Neural progenitor cell (in vitro differentiated cells): ENCODE data around the gene MYO1B. TPM values are rescaled to one million over a fixed set of nuclear protein-coding genes. Genes with fewer than 3 reads are reported as not detected.

ENCODE experiments used
- DNase-seq: peaks from one replicate; pipeline ENCODE4 v3.0.0-alpha.2; 2016; ENCODE audit warnings: low spot score
- H2AFZ ChIP-seq: fragments of 200-600 bp; sonication (generic); replicated peaks from 2 replicates; pipeline ENCODE4 v1.6.1; 2016; ENCODE audit warnings: antibody characterized with exemption
- H3F3A ChIP-seq: fragments of 200-600 bp; sonication (generic); 2 replicates; pipeline ENCODE4 v1.6.1; 2016; ENCODE audit warnings: antibody characterized with exemption, low read depth
- H3K27ac ChIP-seq: fragments of 200-600 bp; sonication (generic); 2 replicates; pipeline ENCODE4 v1.5.1; 2016; ENCODE audit warnings: mild to moderate bottlenecking
- H3K27me3 ChIP-seq: fragments of 200-600 bp; sonication (generic); 2 replicates; pipeline ENCODE4 v1.6.1; 2016; ENCODE audit warnings: mild to moderate bottlenecking, moderate library complexity
- H3K36me3 ChIP-seq: fragments of 200-600 bp; sonication (generic); 2 replicates; pipeline ENCODE4 v1.5.1; 2016
- H3K4me1 ChIP-seq: fragments of 200-600 bp; sonication (generic); 2 replicates; pipeline ENCODE4 v1.6.1; 2016; ENCODE audit warnings: mixed run types
- H3K4me2 ChIP-seq: fragments of 200-600 bp; sonication (generic); 2 replicates; pipeline ENCODE4 v1.6.1; 2016
- H3K4me3 ChIP-seq: fragments of 200-600 bp; sonication (generic); 2 replicates; pipeline ENCODE4 v1.5.1; 2016
- H3K79me2 ChIP-seq: fragments of 200-600 bp; sonication (generic); 2 replicates; pipeline ENCODE4 v1.6.1; 2016; ENCODE audit warnings: low read depth
- H3K9ac ChIP-seq: fragments of 200-600 bp; sonication (generic); 2 replicates; pipeline ENCODE4 v1.6.1; 2016
- H3K9me3 ChIP-seq: fragments of 200-600 bp; sonication (generic); 2 replicates; pipeline ENCODE4 v1.5.1; 2016; ENCODE audit warnings: low read depth
- H4K20me1 ChIP-seq: fragments of 200-600 bp; sonication (generic); 2 replicates; pipeline ENCODE4 v1.6.1; 2016; ENCODE audit warnings: low read depth
- H3K27ac Mint-ChIP-seq: 3 replicates; pipeline ENCODE4 v1.8.0; 2021; ENCODE audit warnings: mixed read lengths
- H3K27me3 Mint-ChIP-seq: 2 replicates; pipeline ENCODE4 v1.8.0; 2022; ENCODE audit warnings: low read depth, mild to moderate bottlenecking, inconsistent platforms, moderate library complexity, mixed read lengths; ENCODE audit not compliant: insufficient read depth
- H3K36me3 Mint-ChIP-seq: 3 replicates; pipeline ENCODE4 v1.8.0; 2021; ENCODE audit warnings: mixed read lengths
- H3K4me1 Mint-ChIP-seq: 3 replicates; pipeline ENCODE4 v1.8.0; 2021; ENCODE audit warnings: mixed read lengths
- H3K4me3 Mint-ChIP-seq: 3 replicates; pipeline ENCODE4 v1.8.0; 2021; ENCODE audit warnings: mild to moderate bottlenecking, moderate library complexity, mixed read lengths
- H3K9me3 Mint-ChIP-seq: 3 replicates; pipeline ENCODE4 v1.8.0; 2020; ENCODE audit warnings: mixed read lengths
- CTCF ChIP-seq: fragments of 200-600 bp; sonication (generic); IDR thresholded peaks from 2 replicates; pipeline ENCODE4 v1.5.1; 2017; ENCODE audit warnings: antibody characterized with exemption, mild to moderate bottlenecking
- EZH2 ChIP-seq: fragments of 200-600 bp; sonication (generic); IDR thresholded peaks from 2 replicates; pipeline ENCODE4 v1.6.1; 2017; ENCODE audit warnings: antibody characterized with exemption, mild to moderate bottlenecking, moderate library complexity
- EZH2phosphoT487 ChIP-seq: fragments of 200-600 bp; sonication (generic); IDR thresholded peaks from 2 replicates; pipeline ENCODE4 v1.6.1; 2017; ENCODE audit warnings: antibody characterized with exemption
- total RNA-seq: library from RNA; depleted of rRNA; stranded (reverse); fragments of >200 nt; gene quantifications from 2 replicates; pipeline ENCODE4 v1.2.3, GENCODE V29; 2015; ENCODE audit warnings: low replicate concordance

Gene MYO1B
- total RNA-seq, 1 donor from 2014 or later: 88.0 TPM

DNA sequence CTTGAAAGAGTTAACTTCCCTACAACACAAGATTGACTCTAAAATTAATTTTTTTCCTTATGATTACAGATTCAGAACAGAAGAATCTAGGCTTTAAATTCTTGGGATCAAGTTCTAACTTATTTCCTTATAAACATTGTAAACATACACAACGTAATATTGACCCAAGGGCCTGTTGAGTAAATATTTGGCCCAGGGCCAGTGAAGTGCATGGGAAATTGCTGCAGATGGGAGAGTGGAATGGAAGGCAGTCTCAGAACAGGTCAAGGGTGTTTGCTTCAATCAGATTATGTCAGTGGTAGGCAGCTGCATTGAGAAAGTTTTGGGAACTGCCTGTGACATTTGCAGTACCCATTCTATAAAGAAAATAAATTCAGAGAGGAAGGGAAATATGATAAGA is 137.6 kb downstream of the MYO1B start:
- H3K36me3 ChIP-seq: peaks cover 3% of the 10 kb centered on the region
- H3K4me3 ChIP-seq: no peak overlapping the region
- H3K36me3 Mint-ChIP-seq: peaks cover 23% of the 10 kb centered on the region
- H3K9ac ChIP-seq: no peak overlapping the region
- no peak overlapping the region for H2AFZ ChIP-seq
- no peaks in the 10 kb centered on the region for H3K27me3 ChIP-seq
- H3K9me3 Mint-ChIP-seq: no peaks in the 10 kb centered on the region
- no peaks in the 10 kb centered on the region for H3K79me2 ChIP-seq
- H3K27me3 Mint-ChIP-seq: no peaks in the 10 kb centered on the region
- no peaks in the 10 kb centered on the region for H4K20me1 ChIP-seq
- H3K4me1 ChIP-seq: no peaks in the 10 kb centered on the region
- no peaks in the 10 kb centered on the region for H3F3A ChIP-seq
- H3K4me3 Mint-ChIP-seq: no peak overlapping the region
- no peak overlapping the region for H3K27ac ChIP-seq
- no peak overlapping the region for H3K4me2 ChIP-seq
- H3K9me3 ChIP-seq: no peaks in the 10 kb centered on the region
- no peak for TF ChIP-seq EZH2phosphoT487
- H3K27ac Mint-ChIP-seq: no peak overlapping the region
- H3K4me1 Mint-ChIP-seq: peaks cover 3% of the 10 kb centered on the region
- DNase-seq: no peak

DNA sequence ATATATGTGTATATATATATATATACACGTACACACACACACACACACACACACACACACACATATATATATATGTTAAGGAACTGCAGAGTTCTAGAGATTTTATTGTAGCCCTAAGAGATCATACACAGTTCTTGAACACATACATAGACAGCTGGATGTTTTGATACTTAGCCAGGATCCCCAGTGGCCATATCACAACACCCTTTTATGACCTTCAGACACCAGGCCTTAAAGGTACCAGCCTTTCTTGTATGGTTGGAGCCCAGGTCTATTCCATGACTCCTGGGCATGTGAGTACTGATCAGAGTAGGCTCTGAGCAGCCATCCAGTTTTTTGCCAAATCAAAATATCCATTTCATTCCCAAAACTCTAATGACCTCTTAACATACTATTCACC is 138.3 kb downstream of the MYO1B start:
- no peak for DNase-seq
- Histone ChIP-seq H3K4me1 (no peaks in the 10 kb centered on the region), H3K27me3 (no peaks in the 10 kb centered on the region), H3K4me2 (no peak overlapping the region), H2AFZ (no peak overlapping the region), H3K79me2 (no peaks in the 10 kb centered on the region), H3K9me3 (no peaks in the 10 kb centered on the region), H3K27ac (no peak overlapping the region), H4K20me1 (no peaks in the 10 kb centered on the region), H3K4me3 (no peak overlapping the region), H3F3A (no peaks in the 10 kb centered on the region), H3K36me3 (peaks cover 3% of the 10 kb centered on the region), H3K9ac (no peak overlapping the region)
- H3K4me1 Mint-ChIP-seq: no peaks in the 10 kb centered on the region
- no peaks in the 10 kb centered on the region for H3K9me3 Mint-ChIP-seq
- no peaks in the 10 kb centered on the region for H3K27me3 Mint-ChIP-seq
- no peak overlapping the region for H3K27ac Mint-ChIP-seq
- peaks cover 21% of the 10 kb centered on the region for H3K36me3 Mint-ChIP-seq
- TF ChIP-seq EZH2: no peak
- no peak for TF ChIP-seq EZH2phosphoT487
- no peak for TF ChIP-seq CTCF
- no peak overlapping the region for H3K4me3 Mint-ChIP-seq

- Mint-ChIP-seq H3K4me1 (no peaks in the 10 kb centered on the region), H3K27ac (no peak overlapping the region), H3K36me3 (peaks cover 29% of the 10 kb centered on the region), H3K27me3 (no peaks in the 10 kb centered on the region), H3K4me3 (no peak overlapping the region), H3K9me3 (no peaks in the 10 kb centered on the region)
- Histone ChIP-seq H3K27me3 (no peaks in the 10 kb centered on the region), H3K27ac (no peak overlapping the region), H3K4me2 (no peak overlapping the region), H3K79me2 (no peaks in the 10 kb centered on the region), H3F3A (no peaks in the 10 kb centered on the region), H2AFZ (no peak overlapping the region), H3K36me3 (peaks cover 5% of the 10 kb centered on the region), H4K20me1 (no peaks in the 10 kb centered on the region), H3K4me3 (no peak overlapping the region), H3K4me1 (no peaks in the 10 kb centered on the region), H3K9me3 (no peaks in the 10 kb centered on the region), H3K9ac (no peak overlapping the region)
- no peak for DNase-seq
- TF ChIP-seq EZH2phosphoT487 (no peak), EZH2 (no peak), CTCF (no peak)
Observed at GRCh38 chr2:191384829-191385228, 139.6 kb downstream of the MYO1B start.

DNA sequence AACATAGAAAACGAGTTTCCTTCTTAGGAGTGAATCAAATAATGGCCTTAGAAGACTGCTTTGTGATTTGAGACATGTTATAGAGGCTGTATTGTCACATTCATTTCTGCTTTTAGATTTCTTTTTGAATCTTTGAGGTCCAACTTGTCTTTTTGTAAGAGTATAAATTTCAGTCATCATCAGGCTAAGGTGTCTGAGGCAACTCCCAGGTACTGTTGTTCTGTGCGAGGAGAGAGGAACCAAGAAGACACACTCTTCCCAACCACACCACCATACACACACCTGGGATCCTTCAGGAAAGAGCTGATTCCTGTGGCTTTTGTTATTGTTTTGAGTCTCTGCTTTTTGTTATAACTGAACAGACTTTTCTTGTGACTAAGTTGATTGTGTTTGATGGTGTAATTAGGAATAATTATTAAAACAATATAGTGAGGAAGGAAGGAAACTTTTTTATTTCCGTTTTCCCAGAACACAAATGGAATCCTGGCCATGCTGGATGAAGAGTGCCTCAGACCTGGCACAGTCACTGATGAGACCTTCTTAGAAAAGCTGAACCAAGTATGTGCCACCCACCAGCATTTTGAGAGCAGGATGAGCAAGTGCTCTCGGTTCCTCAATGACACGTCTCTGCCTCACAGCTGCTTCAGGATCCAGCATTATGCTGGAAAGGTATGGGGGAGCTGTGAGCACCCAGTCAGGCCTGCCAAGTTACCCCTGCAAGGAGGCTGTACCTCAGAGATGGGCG is 140.4 kb downstream of the MYO1B start:
- no peaks in the 10 kb centered on the region for H3K9me3 Mint-ChIP-seq

More for the DNA sequence above, 140.4 kb downstream of the MYO1B start:
- H3K36me3 ChIP-seq: peaks cover 6% of the 10 kb centered on the region
- H3K27ac Mint-ChIP-seq: no peak overlapping the region
- H3K4me2 ChIP-seq: no peak overlapping the region
- DNase-seq: no peak
- no peaks in the 10 kb centered on the region for H3K27me3 ChIP-seq
- no peak overlapping the region for H3K4me3 ChIP-seq
- H3K4me3 Mint-ChIP-seq: no peak overlapping the region
- no peaks in the 10 kb centered on the region for H3F3A ChIP-seq
- no peak overlapping the region for H3K9ac ChIP-seq
- H2AFZ ChIP-seq: no peak overlapping the region
- no peaks in the 10 kb centered on the region for H3K4me1 Mint-ChIP-seq
- no peaks in the 10 kb centered on the region for H3K9me3 ChIP-seq
- no peaks in the 10 kb centered on the region for H3K79me2 ChIP-seq
- H3K4me1 ChIP-seq: no peaks in the 10 kb centered on the region
- peaks cover 34% of the 10 kb centered on the region for H3K36me3 Mint-ChIP-seq
- H3K27ac ChIP-seq: no peak overlapping the region
- H3K27me3 Mint-ChIP-seq: no peaks in the 10 kb centered on the region
- no peaks in the 10 kb centered on the region for H4K20me1 ChIP-seq
- TF ChIP-seq EZH2 (no peak), EZH2phosphoT487 (no peak), CTCF (no peak)
